ENCODE data around the gene CD33.
A peak's percentile ranks its signal among the peaks of the same experiment; 100 is the strongest.

CD33 gene

DNA sequence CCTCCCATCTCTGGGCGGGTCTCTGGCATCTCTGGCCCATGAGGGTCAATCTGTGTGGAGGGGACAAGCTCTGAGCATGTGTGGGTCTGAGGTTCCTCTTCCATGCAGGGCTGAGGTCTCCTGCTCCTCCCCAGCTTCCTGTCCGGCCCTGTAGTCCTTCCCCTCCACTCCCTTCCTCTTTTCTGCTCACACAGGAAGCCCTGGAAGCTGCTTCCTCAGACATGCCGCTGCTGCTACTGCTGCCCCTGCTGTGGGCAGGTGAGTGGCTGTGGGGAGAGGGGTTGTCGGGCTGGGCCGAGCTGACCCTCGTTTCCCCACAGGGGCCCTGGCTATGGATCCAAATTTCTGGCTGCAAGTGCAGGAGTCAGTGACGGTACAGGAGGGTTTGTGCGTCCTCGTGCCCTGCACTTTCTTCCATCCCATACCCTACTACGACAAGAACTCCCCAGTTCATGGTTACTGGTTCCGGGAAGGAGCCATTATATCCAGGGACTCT is at the start of gene CD33:
TSS of gene CD33 (plus strand) at position 183 of the 496 bp plus-strand sequence. CDS start at position 222, 39 bp downstream.
- peak; percentile 94 for DNase-seq

DNA sequence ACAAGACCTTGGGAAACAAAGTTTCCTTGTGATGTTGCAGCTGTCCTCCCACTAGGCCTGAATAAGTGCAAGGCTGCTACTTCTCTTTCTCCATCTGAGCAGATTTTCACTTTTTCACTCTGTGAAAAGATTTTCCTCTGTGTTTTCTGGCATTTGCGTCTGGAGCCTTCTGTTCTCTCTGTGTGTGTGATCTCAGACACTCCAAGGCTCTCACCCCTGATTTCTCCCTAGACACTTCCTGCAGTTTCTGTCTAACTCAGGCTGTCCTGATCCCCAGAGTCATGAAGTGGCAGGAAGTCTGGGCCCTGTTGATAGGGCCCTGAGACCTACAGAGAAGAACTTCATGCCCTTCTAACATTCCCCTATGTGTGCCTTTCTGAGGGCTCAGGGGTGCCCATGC is 45.6 kb upstream of the CD33 start:
- DNase-seq = no peak

DNA sequence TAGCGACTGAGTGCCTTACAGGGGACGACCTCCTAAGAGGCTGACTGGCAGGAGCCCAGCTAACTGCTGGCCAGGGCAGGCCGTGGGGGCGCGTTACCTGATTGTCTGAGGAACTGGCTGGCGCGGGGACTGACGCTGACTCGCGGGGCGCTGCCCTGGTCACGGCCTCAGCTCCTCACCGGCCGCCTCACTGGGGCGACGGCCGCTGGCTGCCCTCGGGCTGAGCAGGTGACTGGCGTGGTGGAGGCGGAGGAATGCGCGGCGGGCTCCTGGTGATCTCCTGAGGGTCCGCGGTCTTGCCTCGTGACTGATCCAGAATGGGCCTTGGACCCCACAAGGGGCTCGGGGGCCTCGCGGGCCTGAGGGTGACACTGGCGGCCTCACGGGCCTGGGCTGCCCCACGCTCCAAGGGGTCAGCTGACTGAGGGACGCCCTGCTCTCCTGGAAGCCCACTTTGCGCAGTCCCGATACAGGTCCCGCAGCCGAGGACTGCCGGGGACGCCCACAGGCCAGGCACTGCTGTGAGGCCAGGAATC is 43.4 kb upstream of the CD33 start:
- no peak for DNase-seq

DNA sequence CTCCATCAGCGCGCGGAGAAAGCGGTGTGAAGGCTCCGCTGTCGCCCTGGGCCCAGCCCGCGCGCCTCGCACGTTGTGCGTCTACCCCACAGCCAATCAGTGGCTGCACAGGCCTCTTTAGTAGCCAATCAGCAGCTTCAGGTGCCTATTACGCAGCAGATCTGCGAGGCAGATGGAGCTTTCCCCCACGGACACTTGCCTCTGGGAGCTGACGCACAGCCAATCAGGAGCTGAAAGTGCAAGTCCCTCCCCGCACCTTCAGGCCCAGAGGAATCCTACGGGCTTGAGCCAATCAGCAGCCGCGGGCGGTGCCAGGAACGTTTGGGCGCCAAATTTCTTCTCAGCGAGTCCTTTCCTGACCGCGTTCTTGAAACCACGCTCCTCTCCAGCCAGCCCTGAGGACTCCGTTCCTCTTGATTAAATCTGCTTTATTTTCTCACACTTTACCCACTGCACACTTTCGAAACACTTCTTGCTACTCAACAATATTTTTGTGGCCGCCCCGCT is 42.9 kb upstream of the CD33 start:
- DNase-seq = peak; percentile 96

DNA sequence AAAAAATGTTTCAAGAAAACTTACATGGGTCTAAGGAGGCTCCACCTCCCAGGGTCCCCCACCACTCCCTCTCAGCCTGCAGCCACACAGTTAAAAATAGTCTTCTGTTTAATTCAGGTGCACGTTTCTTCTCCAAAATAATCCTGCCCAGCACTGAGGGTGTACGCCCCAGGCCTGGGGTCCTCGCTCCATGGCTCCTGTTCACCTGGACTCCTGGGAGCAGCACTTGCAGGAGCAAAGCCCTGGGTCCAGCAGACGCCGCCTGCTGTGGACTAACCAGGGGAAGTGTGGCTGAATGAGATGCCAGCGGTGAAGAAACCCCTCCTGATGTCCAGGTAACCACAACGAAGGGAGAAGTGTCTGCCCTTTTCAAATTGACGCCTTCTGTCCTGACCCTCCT is 41.3 kb upstream of the CD33 start:
- no peak for DNase-seq

DNA sequence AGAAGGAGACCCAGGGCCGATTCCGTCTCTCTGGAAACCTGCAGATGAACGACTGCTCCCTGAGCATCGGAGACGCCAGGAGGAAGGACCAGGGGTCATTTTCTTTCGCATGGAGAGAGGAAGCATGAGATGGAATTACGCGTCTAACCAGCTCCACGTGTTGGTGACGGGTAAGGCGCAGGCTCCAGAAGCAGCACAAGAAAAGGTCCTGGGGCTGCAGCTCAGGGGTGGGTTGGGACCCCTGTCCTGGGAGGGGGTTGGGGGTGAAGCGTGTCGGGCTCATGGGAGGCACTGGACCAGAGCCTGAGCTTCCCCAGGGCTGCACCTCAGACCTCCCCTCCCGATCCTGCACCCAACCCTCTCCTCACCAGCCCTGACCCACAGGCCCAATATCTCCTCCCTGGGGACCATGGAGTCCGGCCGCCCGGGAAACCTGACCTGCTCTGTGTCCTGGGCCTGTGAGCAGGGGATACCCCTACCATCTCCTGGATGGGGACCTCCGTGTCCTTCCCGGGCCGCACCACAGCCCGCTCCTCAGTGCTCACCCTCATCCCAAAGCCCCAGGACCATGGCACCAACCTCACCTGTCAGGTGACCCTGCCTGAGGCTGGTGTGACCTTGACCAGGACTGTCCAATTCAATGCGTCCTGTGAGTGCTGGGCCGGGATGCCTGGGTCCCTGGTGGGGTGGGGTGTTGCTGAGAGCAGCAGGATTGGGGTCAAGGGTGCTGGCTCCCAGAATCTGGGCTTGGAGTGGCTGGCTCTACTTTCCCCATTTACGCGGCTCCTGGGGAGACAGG is 39.6 kb upstream of the CD33 start:
- DNase-seq = no peak

DNA sequence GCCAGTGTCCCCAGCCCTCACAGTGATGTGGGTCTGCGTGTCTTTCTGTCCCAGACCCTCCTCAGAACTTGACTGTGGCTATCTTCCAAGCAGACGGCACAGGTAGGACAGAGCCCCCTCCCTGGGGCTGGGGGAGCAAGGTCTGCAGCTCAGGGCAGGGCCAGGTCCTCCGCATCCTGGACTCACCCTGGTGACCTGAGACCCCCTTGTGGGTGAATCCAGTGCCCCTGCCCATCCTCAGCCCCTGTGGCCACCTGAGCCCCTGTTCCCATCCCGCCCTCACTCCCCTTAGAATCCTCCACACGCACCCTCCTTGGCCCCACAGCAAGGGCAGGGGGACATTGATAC is 39.0 kb upstream of the CD33 start:
- DNase-seq = no peak

DNA sequence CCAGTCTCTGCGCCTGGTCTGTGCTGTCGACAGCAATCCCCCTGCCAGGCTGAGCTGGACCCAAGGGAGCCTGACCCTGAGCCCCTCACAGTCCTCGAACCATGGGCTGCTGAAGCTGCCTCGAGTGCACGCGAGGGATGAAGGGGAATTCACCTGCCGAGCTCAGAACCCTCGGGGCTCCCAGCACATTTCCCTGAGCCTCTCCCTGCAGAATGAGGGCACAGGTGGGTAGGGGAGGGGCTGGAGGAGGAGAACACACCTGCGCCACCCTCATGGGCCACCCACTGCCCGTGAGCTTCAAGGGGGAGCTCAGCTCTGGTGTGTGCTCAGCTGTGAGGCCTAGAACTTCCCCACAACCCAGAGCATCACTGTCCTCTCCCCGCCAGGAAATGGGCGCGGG is 38.6 kb upstream of the CD33 start:
- no peak for DNase-seq

DNA sequence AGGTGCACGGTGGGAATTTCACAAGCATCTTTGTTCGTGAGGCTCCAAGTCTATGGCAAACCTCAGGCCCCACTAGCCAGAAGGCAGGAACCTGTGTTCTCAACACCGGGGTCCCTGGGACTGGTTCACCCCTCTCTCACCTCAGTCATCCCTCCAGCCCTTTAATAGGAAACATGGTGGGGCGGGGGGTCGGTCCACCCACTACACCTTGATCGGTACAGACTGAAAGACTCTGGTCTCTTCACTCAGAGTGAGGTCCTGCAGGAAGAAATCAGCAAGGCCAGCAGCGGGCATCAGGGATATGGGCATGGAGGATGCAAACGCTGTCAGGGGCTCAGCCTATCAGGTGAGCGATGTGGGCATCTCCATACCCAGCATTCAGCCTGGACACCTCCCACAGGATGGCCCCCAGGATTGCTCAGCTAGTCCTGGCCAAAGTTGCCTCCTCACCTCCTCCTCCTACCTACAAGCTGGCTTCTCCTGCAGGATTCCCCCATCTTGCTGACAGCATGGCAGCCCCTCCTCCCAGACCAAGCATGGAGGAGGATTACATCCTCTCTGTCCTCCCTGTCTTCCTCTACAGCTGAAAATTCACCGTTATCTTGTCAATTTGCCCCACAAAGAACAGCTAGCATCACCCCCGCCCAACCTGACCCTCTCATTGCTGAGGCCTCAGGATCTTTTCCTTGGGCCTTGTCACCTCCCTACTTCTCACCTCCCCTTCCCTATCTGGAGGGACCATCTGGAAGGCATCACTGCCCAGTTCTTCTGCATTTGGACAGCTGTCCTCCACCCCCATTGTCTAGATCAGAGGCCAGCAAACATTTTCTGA is 37.3 kb upstream of the CD33 start:
- no peak for DNase-seq

DNA sequence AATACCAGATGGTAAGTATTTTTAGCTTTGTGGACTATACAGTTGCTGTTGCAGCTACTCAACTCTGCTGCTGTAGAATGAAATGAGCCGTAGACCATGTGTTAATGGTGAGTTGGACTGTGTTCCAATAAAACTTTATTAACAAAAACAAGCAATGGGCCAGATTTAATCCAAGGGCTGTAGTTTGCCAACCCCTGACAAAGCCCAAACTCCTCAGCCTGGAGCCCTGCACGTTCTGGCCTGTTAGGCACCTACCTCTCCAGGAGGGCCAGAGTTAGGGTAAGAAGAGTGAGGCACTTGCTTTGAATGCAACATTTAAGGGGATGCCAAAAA is 36.7 kb upstream of the CD33 start:
- no peak for DNase-seq

DNA sequence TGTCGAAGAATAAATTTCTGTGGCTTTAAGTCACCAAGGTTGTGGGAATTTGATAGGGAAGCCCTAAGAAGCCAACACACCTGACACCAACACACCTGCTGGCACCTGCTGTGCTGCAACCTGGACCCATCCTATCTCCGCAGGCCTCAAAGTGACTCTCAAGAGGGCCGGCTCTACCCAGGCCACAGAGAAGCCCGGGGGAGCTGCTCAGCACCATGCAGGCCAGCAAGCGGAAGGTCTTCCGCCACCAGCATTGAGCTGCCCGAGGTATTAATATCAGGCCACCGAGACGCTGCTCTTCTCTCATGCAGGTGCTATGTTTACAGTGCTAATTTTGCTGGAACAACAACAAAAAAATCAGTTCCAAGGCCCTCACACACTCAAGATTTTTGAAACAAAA is 32.2 kb upstream of the CD33 start:
- DNase-seq = no peak

DNA sequence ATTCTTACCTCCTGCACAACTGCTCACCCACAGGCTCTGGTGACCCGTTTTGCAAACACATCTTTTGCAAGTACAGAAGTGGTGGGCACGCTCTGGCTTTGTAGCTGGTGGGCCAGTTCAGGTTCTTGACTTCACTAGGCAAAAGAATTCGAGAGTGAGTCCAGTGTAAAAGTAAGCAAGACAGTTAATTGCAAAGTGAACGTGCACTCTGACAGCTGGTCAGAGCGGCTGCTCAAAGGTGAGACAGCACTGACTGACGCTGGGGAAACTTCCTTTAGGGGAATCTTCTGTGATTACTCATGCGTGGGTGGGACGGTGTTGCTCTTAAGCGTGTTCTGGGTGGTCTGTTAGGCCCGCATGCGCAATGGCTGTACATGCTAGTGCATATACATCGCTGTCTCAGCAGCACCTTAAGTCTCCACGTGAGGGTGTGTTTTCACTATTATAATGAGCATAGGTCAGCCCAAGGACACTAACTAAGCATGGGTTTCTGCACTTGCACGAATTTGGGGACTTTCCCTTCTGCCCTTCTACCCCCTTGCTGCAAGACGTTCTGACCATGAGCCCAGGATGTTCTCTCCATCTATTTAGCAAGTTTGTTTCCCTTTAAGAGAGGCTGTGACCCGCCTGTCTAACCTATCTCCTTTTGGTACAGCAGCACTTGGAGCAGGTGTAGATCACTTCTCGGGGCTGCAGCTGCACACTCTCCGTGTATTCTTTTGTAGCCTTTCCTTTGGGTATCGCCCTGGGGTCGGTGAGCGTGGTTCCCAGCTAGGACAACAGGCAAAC is 30.2 kb upstream of the CD33 start:
- no peak for DNase-seq

DNA sequence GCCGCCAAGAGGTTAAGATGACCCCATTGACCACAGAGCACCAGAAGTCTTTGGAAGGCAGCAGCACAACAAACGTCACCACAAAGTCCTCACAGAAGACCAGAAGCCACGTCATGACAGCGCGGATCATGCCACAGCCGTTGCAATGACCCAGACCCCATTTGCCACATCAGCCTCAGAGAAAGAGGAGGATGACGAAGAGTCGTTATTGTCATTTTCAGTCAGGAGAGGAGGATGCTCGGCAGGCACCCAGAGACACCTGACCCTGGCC is 29.6 kb upstream of the CD33 start:
- peak; percentile 53 for DNase-seq

DNA sequence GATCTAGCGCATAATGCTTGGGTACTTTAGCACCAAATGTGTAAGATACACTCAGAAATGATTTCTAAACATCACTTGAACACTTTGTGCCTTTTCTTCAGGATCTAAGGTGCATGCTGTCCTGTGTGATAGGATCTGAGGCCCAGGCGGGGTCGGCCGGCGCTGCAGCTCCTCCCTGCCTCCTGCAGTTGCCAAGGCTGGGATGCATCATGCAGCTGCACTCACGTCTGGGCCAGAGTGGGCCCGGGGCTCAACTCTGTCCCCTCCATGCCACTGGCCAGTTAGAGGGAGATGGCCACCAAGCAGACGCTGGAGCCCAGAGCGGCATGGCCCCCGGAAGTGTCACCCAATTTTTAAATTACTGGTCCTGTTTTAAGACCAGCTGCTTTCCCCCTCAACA is 29.3 kb upstream of the CD33 start:
- DNase-seq = no peak

DNA sequence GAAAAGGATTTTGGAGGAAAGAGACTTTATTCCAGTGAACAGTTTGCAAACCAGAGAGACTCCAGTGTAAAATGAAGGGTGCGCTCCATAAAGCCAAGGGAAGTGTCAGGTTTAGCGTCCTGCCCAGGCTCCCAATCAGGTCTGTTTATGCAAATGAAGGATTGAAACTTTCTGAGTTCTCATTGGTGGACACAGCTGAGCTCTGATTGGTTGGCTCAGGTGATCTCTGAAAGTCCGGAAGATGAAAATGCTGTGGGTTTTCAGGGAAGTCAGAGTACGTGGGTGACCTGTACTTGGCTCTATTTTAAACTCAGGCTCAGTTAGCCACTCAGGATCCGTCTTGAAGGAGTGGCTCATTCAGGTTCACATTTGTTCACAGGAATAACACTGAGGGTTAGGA is 28.7 kb upstream of the CD33 start:
- no peak for DNase-seq

DNA sequence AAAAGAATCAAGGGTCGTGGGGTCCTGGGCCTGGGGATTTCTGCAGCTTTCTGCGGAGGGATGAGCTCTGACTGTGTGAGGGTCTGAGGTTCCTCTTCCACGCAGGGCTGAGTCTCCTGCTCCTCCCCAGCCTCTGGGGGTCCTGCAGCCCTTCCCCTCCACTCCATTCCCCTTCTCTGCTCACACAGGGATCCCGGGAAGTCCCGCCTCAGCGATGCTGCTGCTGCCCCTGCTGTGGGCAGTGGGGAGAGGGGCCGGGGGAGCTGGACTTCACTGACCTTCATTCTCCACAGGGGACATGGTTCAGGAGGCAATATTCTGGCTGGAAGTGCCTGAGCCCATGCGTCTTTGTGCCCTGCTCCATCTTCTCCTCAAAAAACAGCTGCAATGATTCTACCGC is 26.2 kb upstream of the CD33 start:
- DNase-seq = no peak

DNA sequence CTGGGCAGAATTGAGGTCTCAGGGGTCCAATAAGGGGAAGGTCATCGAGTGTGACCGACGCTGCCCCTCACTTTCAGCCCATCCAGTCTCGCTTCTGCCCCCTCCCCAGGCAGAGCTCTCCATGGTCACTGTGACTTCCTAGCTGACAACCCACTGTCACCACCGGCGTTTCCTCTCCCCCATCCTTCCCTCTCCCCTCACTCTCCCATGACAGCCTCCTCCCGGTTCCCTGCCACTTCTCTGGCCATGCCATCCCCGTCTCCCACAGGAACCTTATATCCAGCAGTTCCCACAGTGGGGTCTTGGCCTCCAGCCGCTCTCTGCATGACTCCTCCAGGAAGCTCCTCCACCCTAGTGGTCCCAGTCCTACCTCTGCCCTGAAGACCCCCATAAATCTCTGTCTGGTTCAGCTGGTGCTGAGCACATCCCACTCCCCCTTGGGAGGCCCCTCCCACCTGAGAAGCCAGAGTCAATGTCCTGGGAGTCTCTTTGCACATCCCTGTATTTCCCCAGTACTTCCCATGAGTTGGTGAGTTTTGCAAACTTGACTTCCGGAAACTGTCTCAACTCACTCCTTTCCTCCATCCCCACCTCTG is 24.7 kb upstream of the CD33 start:
- DNase-seq = no peak

DNA sequence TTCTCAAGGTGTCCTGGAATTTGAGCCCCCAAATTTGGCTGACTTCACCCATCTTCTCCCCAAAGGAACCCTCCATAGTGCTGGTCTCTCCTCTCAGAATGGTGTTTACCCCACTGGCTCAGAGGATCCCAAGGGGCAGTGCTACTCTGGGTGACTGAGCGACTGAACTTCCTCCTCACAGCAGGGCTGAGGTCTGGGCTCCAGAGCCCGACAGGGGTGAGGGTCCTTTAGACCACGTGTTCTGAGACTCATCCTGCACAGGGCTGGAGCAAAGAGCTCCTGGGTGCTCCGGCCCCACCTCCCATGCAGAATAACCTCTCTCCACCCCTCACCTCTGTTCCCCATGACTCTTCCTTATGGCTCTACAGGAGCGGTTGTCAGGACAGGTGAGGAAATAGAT is 23.2 kb upstream of the CD33 start:
- no peak for DNase-seq

DNA sequence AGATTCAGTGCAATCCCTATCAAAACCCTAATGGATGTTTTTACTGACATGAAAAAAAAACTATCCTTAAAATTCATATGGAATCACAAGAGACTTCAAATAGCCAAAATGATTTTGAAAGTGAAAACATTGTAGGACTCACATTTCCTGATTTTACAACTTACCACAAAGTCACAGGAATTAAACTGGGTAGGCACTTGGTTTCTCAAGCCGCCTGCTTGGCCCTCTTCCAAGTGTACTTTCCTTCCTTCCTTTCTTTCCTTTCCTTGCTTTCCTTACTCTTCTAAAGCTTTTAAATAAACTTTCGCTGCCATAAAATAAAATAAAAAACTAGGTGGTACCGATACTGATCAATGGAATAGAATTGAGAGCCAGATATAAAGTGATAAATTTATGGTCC is 21.0 kb upstream of the CD33 start:
- DNase-seq = peak; percentile 81

DNA sequence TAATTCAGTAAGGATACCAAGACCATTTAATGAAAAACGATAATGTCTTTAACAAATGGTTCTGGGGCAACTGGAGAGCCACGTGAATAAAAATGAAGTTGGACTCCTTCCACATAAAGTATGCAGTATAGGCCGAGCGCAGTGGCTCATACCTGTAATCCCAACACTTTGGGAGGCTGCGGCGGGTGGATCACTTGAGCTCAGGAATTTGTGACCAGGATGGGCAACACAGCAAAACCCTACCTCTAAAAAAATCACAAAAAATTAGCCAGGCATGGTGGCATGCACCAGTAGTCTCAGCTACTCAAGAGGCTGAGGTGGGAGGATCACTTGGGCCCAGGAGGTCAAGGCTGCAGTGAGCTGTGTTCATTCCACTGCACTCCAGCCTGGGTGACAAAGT is 20.6 kb upstream of the CD33 start:
- DNase-seq = no peak

DNA sequence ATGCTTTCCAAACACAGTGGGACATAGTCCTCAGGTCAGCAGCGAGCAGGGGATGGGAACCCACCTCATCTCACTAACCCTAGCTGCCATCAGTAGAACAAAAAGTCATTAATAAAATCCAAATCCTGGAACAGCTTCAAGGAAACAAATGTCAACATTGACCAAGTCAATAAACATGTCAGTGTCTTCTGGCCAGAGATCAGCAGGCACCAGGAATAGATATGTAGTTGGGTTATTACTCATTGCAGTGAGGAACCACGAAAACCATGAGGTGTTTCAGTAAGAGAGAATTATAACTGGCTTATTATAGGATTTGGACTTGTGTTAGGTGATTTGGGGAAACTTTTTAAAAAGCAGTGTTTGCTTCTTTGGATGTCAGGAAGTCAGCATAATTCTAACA is 17.1 kb upstream of the CD33 start:
- DNase-seq = peak; percentile 43

DNA sequence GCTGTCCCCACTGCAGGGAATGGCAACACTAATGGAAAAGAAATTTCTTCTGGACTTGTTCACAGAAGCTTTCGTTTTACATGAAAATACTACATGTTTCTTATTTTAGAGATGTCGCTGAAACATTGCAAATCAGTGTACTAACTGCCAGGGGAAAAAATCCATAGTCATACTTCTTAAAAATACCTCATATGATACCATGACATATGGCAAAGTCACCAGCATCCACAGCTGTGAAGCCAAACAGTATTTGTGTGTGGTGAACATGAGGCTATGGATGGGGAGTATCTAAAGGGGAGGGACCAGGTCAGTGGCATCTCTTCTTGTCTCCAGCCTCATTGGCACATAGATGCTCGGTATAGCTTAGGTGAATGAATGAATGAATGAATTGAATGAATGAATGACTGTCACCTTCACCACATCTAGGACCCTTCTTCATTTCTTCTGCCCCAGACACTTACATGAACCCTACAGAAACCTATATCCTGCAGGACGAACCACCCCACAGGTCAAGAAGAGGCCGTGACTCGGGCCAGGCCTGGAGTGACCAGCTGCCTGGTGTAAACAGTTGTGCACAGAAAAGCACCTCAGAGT is 14.6 kb upstream of the CD33 start:
- DNase-seq = no peak

Data from MV-4-11 (cell line).